ENCODE data around the gene AJAP1.

AJAP1 gene

GRCh38 chr1:4678066-4678717 is 23.8 kb downstream of the AJAP1 start:
- DNase-seq (ENCODE audit: low read depth in 2 of 2) = no peak

GRCh38 chr1:4681026-4681425 is 26.6 kb downstream of the AJAP1 start:
- DNase-seq (ENCODE audit: low read depth in 2 of 2) = no peak

- no peak for DNase-seq (ENCODE audit: low read depth in 2 of 2)
These were observed 28.3 kb downstream of the AJAP1 start for GRCh38 chr1:4682607-4683220.

GRCh38 chr1:4684136-4684535 is 29.7 kb downstream of the AJAP1 start:
- no peak for DNase-seq (ENCODE audit: low read depth in 2 of 2)

- DNase-seq (ENCODE audit: low read depth in 2 of 2) = no peak
These were observed 30.6 kb downstream of the AJAP1 start for GRCh38 chr1:4684864-4685522.

- DNase-seq (ENCODE audit: low read depth in 2 of 2) = no peak
These were observed 31.1 kb downstream of the AJAP1 start for GRCh38 chr1:4685523-4685865.

GRCh38 chr1:4687943-4688342 is 33.5 kb downstream of the AJAP1 start:
- DNase-seq (ENCODE audit: low read depth in 2 of 2) = no peak

- no peak for DNase-seq (ENCODE audit: low read depth in 2 of 2)
These were observed 35.0 kb downstream of the AJAP1 start for GRCh38 chr1:4689271-4689935.

GRCh38 chr1:4689941-4690635 is 35.7 kb downstream of the AJAP1 start:
- no peak for DNase-seq (ENCODE audit: low read depth in 2 of 2)

- no peak for DNase-seq (ENCODE audit: low read depth in 2 of 2)
These were observed 36.7 kb downstream of the AJAP1 start for GRCh38 chr1:4690951-4691675.

- no peak for DNase-seq (ENCODE audit: low read depth in 2 of 2)
These were observed 37.5 kb downstream of the AJAP1 start for GRCh38 chr1:4691766-4692405.

GRCh38 chr1:4692437-4692836 is 38.0 kb downstream of the AJAP1 start:
- DNase-seq (ENCODE audit: low read depth in 2 of 2) = no peak

- no peak for DNase-seq (ENCODE audit: low read depth in 2 of 2)
These were observed 38.9 kb downstream of the AJAP1 start for GRCh38 chr1:4693331-4693730.

- DNase-seq (ENCODE audit: low read depth in 2 of 2) = no peak
These were observed 39.5 kb downstream of the AJAP1 start for GRCh38 chr1:4693891-4694290.

GRCh38 chr1:4694492-4694891 is 40.1 kb downstream of the AJAP1 start:
- DNase-seq (ENCODE audit: low read depth in 2 of 2) = no peak

- DNase-seq (ENCODE audit: low read depth in 2 of 2) = no peak
These were observed 40.8 kb downstream of the AJAP1 start for GRCh38 chr1:4695241-4695640.

GRCh38 chr1:4696161-4696745 is 41.8 kb downstream of the AJAP1 start:
- DNase-seq (ENCODE audit: low read depth in 2 of 2) = no peak

- no peak for DNase-seq (ENCODE audit: low read depth in 2 of 2)
These were observed 42.3 kb downstream of the AJAP1 start for GRCh38 chr1:4696753-4697152.

- DNase-seq (ENCODE audit: low read depth in 2 of 2) = no peak
These were observed 43.4 kb downstream of the AJAP1 start for GRCh38 chr1:4697801-4698200.

- no peak for DNase-seq (ENCODE audit: low read depth in 2 of 2)
These were observed 44.5 kb downstream of the AJAP1 start for GRCh38 chr1:4698911-4699310.
